DOHH2 (cell line): Measurements from ENCODE around the gene MROH7.

Source experiments
- EZH2phosphoT487 ChIP-seq: fragments of 200-600 bp; sonication (generic); IDR thresholded peaks from 2 replicates; pipeline ENCODE4 v1.6.1; 2017; ENCODE audit warnings: borderline replicate concordance, mild to moderate bottlenecking, antibody characterized with exemption, low read length, moderate library complexity, mixed read lengths
- TF ChIP-seq, protein P1 (sequence below): fragments of 200-600 bp; sonication (generic); IDR thresholded peaks from one replicate; pipeline ENCODE4 v1.5.1; 2014; ENCODE audit warnings: antibody characterized with exemption, mild to moderate bottlenecking, low read depth, low read length; ENCODE audit not compliant: poor library complexity, severe bottlenecking

DNA sequence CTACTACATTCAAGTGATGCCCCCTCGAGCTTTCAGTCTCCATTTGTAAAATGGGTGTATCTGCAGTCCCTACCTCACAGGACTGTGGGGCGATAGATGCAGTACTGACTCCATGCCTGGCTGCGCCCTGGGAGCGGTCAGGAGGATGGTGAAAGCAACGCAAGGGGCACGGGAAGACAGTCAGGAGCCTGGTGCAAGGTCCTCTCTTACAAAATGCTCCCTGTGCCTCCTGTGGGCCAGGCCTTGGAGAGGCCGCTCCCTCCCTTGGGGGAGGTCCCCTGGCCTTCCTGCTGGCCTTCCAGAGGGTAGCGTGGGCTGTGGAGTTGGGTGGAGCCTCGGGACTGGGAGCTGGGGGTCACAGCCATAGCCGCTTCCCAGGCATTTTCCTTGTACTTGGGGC, 39.9 kb upstream of the MROH7 start:
- TF ChIP-seq, protein P1, sequence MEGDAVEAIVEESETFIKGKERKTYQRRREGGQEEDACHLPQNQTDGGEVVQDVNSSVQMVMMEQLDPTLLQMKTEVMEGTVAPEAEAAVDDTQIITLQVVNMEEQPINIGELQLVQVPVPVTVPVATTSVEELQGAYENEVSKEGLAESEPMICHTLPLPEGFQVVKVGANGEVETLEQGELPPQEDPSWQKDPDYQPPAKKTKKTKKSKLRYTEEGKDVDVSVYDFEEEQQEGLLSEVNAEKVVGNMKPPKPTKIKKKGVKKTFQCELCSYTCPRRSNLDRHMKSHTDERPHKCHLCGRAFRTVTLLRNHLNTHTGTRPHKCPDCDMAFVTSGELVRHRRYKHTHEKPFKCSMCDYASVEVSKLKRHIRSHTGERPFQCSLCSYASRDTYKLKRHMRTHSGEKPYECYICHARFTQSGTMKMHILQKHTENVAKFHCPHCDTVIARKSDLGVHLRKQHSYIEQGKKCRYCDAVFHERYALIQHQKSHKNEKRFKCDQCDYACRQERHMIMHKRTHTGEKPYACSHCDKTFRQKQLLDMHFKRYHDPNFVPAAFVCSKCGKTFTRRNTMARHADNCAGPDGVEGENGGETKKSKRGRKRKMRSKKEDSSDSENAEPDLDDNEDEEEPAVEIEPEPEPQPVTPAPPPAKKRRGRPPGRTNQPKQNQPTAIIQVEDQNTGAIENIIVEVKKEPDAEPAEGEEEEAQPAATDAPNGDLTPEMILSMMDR, result no peak
- no peak for TF ChIP-seq EZH2phosphoT487
